Middle frontal gyrus (tissue), 1 donor: ENCODE data around the gene TSPAN9.

Experiments used
- DNase-seq: peaks from one replicate; pipeline ENCODE4 v3.0.0-alpha.2; 2015; ENCODE audit warnings: low spot score; ENCODE audit errors: extremely low spot score

The TSPAN9 gene

DNA sequence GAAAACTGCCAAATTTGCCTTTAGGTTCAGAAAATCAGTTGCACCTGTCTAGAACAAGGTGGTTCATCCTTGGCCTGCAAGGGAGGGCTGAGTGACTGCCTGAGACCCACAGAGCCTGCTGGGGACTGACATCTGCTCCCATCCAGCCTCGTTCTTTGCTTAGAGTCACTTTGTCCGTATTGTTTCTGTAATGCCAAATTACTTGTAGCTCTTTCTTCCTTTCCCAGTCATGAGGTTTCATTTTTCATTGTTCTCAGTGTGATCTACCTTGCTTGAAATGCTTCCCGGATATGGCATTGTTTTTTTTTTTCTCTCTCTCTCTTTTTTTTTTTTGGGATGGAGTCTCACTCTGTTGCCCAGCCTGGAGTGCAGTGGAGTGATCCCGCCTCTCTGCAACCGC lies 21.3 kb downstream of the TSPAN9 start:
- no peak for DNase-seq

DNA sequence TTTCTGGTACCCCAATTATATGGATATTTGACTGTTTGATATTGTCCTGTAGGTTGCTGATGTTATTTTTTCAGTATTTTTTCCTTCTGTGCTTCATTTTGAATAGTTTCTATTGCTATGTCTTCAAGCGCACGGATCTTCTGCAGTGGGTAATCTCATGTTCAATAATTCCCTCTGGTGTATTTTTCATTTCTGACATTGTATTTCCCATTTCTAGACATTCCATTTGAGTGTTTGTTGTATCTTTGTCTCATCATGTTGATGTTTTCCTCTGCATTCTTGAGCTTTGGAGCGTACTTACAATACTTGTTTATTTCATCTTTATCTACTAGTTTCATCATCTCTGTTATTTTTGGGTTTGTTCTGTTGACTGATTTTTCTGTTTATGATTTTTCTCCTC lies 22.0 kb downstream of the TSPAN9 start:
- DNase-seq = no peak

DNA sequence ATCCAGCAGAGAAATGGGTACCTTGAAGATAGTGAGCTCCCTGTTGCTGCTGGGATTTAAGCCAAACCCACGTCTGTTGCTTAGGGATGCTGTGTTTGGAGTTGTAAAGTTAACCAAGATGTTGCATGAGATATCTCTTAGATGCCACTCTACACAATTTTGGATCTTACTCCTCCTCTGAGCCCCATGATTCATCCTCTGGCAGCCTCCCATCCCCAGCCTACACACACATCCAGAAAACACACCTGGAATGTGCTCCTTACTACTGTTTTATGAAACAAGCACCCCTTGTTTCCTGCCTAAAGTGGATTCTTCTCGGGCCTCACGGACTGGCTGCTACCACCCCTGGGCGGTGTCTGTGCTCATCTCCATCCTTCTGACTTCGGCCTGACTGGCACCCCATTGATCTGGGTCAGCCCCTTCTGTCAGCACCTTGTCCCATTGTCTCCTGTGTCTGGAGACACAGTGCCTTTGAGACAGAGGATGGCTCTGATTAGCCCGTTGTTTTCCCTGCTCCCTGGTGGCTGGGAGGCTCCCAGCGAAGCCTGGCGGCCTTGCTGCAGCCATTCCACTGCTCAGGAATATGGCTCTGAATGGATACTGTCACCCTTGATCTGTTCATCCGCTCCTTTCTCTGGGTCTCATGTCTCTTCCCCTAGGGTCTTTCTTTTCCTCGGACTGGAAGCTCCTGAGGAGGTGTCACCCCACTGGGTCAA lies 24.3 kb downstream of the TSPAN9 start:
- no peak for DNase-seq

DNA sequence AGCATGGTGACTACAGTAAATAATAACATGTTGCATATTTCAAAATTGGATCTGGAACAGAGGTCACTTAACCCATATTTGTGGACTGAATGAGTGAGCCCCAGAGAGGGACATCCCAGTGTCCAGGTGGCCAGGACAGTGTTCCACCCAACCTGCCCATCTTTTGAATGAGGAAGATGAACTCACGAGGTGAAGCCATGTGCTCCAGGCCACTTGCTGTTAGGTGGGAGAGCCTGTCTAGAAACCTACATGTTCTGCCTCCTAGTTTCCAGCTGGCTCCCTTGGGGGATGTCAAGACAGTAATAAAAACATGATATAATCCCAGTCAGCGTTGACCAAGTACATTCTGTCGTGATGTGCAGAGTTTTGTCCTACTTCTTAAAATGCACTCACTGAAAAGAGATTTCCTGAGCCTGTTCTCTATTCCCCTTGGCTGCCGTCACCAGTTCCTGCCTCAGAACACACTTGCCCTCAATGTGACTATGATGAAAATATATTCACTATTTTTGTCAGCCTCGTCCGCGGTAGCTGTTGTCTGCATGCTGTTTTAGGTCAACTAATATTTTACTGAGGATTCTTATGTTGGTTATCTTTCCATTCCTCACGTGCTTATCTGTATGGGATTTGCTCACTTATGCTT lies 25.7 kb downstream of the TSPAN9 start:
- DNase-seq = no peak

DNA sequence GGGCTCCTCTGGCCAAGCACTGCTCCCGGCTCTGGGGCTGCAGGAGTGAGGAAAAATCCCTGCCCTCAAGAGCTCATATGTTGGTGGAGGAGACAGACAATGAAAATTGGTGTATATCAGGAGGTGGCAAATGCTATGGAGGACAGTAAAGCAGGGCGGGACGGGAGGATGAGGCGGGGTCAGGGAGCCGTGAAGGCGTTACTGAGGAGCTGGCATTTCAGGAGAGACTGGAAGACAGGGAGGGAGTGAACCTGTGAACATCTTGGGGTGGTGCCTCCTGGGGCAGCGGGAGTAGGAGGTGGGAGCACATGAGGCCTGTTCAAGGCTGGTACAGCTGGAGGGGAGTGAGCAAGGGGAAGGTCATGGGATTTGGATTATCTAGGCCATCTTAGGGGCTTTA lies 26.6 kb downstream of the TSPAN9 start:
- DNase-seq = no peak

DNA sequence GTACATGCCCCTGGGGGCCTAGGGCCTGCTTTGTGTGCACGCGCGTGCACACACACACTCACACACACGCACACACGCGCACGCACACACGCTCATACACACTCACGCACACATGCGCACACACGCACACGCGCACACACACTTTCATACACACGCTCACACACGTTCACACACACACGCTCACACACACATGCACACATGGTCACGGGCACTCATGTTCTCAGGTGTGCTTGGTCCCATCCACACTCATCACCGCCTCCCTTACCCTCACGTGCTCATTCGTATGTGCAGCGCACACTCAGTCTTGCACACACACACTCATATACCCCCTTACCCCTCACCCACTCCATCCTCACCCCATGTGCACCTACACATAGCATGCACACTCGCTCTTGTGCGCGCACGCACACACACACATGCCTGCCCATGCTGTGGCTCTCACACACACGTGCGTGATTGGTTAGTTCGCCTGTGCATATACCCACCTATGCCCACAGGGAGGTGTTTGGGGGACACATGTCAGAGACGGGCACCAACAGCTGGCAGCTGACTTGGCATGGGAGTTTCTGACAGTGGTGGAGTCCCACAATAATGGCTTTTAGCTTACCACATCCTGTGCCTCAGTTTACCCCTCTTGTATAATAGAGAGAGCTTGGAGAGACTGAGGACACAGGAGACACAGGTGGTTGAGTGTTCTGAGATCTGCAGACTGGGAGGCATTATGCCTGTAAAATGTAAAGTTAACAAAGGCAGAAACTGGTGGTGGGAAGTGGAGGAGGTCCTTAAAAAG lies 28.7 kb downstream of the TSPAN9 start:
- DNase-seq = no peak

DNA sequence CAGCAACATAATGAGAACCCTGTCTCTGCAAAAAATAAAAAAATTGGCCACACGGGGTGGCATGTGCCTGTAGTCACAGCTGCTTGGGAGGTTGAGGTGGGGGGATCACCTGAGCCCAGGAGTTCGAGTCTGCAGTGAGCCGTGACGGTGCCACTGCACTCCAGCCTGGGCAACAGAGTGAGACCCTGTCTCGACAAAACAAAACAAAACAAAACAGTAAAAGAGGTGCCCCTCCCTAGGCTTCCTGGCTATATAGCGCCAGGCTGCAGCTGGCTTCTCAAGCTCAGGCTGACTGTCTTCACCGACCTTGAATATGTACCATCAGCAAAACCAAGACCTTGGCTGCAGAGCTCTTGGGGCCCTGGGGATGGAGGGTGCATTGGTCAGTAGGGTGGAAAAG lies 29.4 kb downstream of the TSPAN9 start:
- DNase-seq = no peak

DNA sequence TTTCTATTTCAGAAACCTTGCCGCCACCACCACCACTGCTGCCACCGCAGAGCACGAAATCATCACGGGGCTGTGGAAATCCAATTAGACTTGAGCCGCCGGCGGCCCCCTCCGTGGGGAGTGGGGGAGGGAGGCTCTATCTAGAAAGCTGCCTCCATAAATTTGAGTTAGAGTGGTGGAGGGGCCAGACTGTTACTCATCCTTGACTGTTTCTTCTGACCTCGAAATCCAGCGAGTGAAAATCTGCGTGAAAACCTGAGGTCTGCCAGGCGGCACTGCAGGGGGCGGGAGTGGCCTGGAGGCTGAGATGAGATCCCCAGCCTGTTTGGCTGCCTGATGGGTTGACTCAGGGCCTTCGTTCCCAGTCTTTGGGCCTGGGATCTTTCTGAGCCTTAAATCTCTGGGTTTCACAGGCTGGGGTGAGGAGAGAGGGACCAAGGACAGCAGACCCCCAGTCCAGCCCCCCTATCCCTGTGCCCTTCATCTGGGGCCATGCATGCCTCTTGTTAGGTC lies 29.9 kb downstream of the TSPAN9 start:
- no peak for DNase-seq

DNA sequence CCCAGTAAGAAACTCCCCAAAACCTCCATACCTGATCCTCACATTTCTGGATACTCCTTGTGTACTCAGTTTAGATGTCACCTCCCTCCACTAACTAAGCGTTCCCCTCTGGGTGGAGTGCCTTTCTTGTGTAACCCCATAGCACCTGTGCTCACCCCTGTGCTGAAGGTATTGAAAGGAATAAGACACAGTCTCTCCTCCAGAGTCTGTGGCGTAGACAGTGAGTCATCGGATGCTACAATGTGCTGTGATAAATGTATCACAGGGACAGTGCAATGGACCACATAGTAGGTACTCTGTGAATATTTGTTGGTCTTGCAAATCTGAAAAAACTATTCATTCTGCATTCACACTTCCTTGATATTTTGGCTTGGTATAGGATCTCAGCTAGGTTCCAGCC lies 30.8 kb downstream of the TSPAN9 start:
- DNase-seq = no peak

DNA sequence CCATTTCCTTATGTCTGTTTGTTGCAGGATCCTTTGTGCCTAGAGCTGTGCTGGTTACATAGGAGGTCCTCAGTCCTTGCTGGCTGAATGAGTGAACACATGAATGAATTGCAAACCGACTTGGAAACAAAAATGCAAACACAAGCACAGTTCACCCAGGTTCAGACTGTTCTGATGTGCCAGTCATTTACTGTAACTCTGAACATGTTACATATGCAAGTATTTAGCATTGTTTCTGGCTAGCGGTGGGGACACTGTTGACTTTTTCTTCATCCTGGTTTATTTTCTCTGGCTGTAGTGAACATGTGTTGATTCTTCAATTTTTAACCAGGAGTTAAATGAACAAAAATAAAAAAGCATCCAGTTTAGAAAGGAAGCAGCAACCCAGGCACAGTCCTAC lies 33.4 kb downstream of the TSPAN9 start:
- DNase-seq = no peak

DNA sequence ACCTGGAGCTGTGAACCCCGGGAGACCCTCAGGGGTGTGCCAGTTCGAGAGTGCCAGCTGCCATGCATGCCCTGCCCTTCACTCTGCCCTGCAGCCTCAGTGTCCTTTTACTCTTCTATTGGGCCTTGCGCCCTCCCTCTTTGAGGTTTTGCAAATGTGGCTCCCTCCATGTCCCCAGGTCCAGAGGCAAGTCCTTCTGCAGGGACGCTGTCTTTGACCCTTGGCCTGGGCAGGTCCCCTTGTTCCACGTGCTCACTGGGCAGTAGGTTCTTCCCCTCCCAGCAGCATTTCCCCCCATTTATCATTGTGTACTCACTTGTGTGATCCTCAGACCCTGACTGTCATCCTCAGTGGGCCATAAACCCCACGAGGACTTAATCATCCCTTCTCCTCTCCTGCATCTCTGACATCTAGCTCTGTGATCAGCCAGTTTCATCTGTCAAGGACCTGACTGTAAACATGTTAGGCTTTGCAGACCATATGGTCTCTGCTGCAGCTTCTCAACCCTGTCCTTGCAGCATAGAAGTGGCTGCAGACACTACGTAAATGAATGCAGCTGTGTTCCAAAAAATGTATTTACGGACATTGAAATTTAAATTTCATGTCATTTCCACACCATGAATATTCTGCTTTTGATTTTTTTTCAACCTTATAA lies 36.6 kb downstream of the TSPAN9 start:
- no peak for DNase-seq

DNA sequence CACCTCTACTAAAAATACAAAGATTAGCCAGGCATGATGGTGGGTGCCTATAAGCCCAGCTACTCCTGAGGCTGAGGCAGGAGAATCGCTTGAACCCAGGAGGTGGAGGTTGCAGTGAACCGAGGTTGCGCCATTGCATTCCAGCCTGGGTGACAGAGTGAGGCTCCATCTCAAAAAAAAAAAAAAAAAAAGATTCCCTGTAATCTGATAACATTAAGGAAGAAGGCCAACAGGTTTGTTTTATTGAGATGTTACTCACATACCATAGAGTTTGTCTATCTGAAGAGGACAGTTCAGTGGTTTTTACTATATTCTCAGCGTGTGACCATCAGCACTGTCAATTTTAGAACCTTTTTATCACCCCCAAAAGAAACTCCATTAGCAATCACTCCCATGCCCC lies 37.5 kb downstream of the TSPAN9 start:
- DNase-seq = no peak

DNA sequence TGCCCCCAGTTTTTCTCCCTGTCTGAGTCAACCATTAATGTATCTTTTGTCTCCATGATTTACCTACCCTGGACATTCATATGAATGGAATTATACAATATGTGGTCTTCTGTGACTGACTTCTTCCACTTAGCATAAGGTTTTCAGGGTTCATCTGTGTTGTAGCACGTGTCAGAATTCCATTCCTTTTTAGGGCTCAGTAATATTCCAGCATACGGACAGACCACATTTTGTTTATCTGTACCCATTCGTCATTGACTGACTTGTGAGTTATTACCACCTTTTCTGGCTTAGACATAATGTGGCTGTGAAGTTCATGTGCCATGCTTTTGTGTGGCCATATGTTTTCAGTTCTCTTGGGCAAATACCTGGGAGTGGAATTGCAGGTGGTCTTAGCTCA lies 37.9 kb downstream of the TSPAN9 start:
- no peak for DNase-seq

DNA sequence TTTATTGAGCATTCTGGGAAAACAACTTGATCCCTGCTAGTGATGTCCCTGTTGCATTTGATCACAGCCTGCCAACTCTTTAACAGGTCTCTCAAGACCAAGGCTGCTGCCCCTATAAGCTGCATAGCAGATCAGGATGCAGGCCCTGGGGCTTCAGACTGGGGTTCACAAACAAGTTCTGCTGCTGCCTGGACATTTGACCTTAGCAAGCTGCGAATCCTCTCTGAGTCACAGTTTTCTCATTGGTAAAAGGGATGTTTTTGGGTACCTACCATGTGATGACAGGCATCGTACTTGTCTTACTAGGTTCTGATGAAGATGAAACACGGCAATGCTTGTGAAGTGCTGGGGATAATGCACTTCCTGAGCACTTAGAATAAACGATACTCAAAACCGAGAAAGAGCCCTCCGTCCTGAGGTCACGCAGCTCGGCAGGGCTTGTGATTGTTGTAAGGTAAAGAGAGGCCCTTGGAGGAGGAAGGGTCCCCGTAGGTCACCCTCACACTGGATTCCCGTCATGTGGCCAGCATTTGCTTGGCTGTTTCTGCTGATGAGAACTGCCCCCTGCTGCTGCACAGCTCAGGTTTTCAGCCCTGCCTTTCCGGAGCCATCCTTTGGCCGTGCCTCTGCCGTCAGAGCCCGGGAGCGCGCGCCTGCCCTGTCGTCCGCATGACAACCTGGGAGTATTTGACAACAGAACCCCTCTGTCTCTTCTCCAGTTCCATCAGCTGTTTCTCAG lies 39.1 kb downstream of the TSPAN9 start:
- DNase-seq = no peak

DNA sequence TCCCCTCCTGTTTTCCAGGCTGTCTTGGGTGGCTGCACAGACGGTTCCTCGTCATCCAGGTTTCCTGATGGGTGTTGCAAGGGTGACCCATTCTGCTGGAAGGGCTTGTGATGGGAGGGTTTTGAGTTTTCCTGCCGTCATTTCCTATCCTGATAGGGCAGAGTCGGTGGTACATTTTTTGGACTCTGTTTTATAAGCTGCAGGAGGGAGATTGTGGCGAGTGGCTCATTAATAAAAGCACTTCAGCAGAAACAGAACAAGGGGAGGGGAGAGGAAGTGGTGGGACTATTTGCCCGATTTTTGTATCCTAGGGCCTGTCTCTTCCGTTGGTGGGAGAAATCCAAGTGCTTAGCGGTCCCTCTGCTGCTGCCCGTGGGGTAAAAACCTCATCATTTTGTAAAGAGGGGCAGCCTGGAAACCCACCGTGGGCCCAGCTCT lies 40.0 kb downstream of the TSPAN9 start:
- DNase-seq = no peak

DNA sequence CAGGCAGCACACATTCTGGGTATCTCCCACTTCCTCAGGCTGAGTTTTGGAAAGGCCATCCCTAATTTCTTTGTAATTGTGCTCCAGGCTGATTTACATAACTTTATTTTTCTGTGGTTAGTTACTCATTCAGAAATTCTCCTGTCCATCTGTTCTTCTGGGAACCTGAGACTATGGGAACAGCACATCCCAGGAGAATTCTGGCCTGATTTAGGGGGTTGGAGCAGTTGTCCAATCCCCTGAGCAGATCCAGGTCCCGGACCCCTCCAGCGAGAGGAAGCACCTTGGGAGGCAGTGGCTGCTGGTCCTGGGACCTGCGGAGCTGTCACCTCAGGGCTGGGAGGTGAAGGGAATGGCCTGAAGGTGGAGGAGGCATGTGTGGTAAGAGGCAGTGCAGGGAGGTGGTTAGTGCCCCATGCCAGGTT lies 40.4 kb downstream of the TSPAN9 start:
- no peak for DNase-seq

DNA sequence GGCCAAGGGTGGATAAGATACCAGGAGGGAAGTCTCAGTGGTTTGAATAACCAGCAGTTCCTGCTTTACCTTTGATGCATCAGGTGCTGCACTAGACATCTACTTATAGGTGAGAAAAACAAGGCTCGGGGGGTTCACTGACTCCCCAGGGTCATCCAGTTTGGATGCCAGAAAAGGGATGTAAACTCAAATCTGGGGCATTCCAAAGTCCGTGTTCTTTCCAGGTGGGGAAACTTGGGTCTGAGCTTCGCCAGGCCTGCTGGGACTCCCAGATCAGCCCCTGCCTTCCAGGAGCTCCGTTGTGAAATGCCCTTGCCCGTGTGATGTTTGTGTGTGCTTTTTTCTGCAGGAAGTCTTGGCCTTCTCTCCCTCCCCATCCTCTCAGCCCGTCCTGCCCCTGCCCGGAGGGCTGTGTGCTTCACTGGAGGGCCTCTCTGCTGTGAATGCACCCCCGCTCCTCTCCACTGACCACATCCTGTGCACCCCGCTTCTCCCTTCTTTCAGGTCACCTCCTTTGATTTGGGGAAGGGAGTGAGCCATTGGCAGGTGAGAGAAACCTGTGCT lies 42.1 kb downstream of the TSPAN9 start:
- DNase-seq = no peak

DNA sequence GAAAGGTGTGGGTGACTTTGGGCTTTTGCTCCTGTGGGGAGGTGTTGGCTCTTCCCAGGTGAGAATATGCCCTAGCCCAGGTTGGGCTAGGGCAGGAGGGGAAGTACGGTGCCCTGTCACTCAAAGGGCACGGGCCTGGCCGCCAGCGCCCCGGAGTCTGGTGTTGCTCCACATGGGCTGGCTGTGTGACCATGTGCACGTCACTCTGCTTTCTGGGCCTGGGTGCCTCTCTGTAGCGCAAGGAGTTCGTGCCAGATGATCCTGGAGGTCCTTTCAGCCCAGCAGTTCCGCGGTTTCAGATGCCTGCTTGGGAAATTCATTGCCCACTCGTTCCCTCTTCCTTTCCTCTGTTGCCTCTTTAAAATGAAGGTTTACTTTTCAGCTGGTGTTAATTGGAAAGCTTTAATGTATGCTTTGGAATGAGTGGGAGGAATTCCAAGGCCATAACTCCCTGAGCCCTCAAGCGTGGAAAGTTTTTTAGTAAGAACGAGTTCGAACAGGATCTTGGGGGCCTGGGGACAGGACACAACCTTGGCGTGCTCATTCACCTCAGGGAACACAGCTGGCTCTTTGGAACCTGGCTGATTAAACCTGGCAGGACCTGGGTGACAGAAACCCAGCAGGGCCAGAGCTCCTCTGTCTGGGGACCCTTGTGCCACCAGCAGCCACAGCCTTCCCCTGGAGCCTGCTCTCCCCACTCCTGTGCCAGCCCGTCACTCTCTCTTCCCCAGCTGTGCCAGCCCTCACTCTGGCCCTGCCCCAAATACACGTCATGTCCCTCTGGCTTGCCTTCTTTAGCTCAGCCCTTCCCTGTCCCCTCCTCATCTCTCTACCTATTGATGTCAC lies 42.8 kb downstream of the TSPAN9 start:
- no peak for DNase-seq

DNA sequence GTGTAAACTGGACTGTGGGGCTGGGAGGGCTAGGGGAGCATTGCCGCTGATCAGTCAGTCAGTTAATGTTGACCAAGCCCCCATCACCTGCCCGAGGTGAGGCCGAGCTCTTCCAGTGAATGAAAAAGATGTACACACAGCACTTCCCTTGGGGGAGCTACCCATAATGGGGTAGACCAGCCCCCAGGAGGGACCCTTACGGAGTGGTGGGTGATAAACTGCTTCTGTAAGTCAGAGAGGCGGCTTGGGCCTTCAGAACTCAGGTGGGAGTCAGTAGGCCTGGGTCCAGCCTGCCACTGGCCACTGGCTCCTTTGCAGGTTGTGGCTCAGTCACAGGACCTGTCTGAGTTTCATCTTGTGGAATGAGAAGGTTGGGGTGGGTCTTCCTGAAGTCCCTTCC lies 43.5 kb downstream of the TSPAN9 start:
- no peak for DNase-seq
